T-helper 1 cell treated with Interleukin-12 subunit alpha and Interleukin-12 subunit beta and Interleukin-4 antibody, amounts not matched to agents 30 μg/mL and 1 μg/mL, for 36 hours (primary cell): ENCODE data around the gene ARHGAP24.

Experiments
- H3K27ac Mint-ChIP-seq: one replicate; pipeline ENCODE4 v1.8.0; 2021; ENCODE audit warnings: mild to moderate bottlenecking, mixed read lengths
- H3K27me3 Mint-ChIP-seq: one replicate; pipeline ENCODE4 v1.8.0; 2021; ENCODE audit warnings: low read depth, mixed read lengths
- H3K36me3 Mint-ChIP-seq: one replicate; pipeline ENCODE4 v1.8.0; 2021; ENCODE audit warnings: low read depth, mixed read lengths
- H3K4me1 Mint-ChIP-seq: one replicate; pipeline ENCODE4 v1.8.0; 2021; ENCODE audit warnings: low read depth, mixed read lengths
- H3K4me3 Mint-ChIP-seq: one replicate; pipeline ENCODE4 v1.8.0; 2021; ENCODE audit warnings: mild to moderate bottlenecking, moderate library complexity, mixed read lengths
- H3K9me3 Mint-ChIP-seq: one replicate; pipeline ENCODE4 v1.8.0; 2021; ENCODE audit warnings: mixed read lengths

Gene ARHGAP24

DNA sequence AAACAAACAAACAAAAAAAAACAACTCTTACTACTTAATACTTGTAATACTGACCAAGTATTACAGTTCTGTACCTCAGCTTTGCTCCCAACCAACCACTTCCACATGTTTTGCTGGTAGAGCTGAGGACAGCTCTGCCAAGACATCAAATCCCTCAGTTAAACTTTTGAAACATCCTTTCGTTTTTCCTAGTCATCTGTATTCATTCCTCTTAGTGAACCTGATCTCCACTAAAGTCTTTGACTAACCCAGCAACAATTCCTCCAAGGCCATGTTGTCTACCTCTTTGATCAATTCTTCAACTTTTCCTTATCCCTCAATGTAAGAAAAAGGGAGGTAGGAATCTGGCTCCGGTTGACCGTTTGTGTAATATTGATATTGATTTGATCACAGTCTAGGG, 247.5 kb downstream of the ARHGAP24 start:
- Mint-ChIP-seq H3K9me3 (no peaks in the 10 kb centered on the region), H3K27ac (no peak overlapping the region), H3K4me3 (no peak overlapping the region)

DNA sequence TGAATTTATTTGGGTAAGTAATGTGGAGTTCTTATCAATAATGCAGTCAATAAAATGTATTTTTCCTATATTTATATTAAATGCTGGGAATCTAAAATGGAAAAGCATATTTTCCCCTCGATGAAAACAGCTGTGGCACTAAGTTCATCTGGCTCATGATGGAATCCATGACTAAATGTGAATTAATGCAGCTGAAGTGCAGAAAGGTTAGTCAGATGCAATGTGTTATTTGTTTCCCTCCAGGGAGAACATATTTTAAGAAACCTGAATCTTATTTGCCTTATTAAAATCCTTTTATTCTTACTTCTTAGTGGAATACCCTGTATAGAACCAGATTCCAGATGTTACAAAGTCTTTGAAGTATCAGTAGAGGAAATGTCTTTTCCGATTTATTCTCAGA, 247.9 kb downstream of the ARHGAP24 start:
- no peaks in the 10 kb centered on the region for H3K27me3 Mint-ChIP-seq
- H3K27ac Mint-ChIP-seq: no peak overlapping the region
- H3K9me3 Mint-ChIP-seq: no peaks in the 10 kb centered on the region
- H3K4me3 Mint-ChIP-seq: no peak overlapping the region
- no peaks in the 10 kb centered on the region for H3K4me1 Mint-ChIP-seq
- H3K36me3 Mint-ChIP-seq: no peaks in the 10 kb centered on the region

More for the DNA sequence above, 247.5 kb downstream of the ARHGAP24 start:
- no peaks in the 10 kb centered on the region for H3K4me1 Mint-ChIP-seq
- H3K36me3 Mint-ChIP-seq: no peaks in the 10 kb centered on the region
- H3K27me3 Mint-ChIP-seq: no peaks in the 10 kb centered on the region

DNA sequence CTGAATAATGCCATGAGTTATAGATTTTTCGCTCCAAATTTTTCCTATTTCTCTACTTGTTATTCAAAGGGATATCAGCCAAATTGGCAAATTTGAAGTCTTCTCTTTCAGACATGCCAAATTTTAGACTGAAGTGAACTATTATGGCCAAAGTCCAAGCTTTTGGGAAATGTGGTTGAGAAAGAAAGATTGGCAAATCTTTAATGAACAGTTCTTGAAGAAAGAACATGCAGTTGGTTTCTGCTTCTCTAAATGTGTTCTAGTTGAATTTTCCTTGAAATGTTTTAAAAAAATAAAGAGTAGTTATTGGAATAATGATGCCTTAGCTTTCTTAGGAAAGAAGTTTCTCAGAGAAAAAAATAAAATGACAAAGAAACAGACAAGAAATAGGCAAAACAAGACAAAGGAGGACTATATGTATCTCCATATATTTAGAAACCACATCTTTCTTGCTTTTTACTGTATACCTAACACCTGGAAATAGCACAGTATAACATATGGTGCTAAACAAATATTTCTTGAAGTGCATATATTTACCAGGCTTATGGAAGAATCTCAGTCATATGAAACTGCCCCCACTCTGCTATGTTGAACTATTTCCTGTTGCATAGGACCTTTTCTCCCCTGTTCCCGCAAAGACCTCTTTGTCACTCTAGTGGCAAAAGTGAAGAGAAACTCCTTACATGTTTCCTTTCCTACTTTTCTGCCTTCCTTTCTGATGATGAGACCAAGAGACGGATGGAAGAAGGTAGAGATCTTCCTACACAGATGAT, 250.0 kb downstream of the ARHGAP24 start:
- Mint-ChIP-seq H3K9me3 (no peaks in the 10 kb centered on the region), H3K27me3 (no peaks in the 10 kb centered on the region), H3K36me3 (no peaks in the 10 kb centered on the region), H3K4me3 (no peak overlapping the region), H3K4me1 (no peaks in the 10 kb centered on the region), H3K27ac (no peak overlapping the region)

DNA sequence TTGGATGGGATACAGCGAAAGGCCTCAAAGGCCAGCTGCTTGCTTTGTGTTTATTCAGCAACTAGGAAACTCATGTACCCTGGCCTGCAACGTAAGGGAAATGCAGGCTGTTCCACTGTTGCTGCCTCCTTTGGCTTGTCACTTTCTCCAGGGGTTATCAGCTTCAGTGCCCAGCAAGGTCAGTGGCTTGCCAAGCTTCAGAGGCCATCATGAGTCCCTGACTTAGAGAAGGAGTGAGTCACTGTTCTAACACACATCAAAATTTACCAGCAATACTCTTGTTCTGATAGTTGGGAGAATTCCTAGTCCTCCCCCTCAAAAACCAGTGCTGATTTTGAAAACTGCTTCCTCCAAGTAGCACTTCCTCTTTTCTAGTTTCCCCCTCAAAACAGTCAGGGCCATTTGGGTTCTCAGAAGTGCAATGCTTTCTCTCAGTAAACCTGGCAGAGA, 250.8 kb downstream of the ARHGAP24 start:
- Mint-ChIP-seq H3K27me3 (no peaks in the 10 kb centered on the region), H3K9me3 (no peaks in the 10 kb centered on the region), H3K27ac (no peak overlapping the region), H3K4me1 (no peaks in the 10 kb centered on the region), H3K4me3 (no peak overlapping the region), H3K36me3 (no peaks in the 10 kb centered on the region)

DNA sequence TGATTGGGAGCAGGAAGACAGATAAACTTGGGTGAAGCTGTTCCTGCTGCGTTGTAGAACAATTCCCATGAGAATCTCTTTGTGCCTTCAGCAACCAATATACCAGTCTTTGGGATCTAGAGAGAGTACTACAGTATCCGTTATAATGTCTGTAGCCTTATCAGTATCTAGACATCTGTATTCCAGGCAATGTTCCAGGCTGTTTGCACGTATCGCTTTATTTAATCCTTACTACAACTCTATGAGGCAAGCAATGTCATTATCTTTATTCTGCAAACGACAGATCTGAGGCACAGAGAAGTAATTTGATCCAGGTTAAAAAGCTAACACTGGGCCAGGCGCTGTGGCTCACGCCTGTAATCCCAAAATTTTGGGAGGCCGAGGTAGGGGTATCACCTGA, 251.6 kb downstream of the ARHGAP24 start:
- no peak overlapping the region for H3K27ac Mint-ChIP-seq
- no peaks in the 10 kb centered on the region for H3K9me3 Mint-ChIP-seq
- no peaks in the 10 kb centered on the region for H3K4me1 Mint-ChIP-seq
- H3K27me3 Mint-ChIP-seq: no peaks in the 10 kb centered on the region
- H3K4me3 Mint-ChIP-seq: no peak overlapping the region
- H3K36me3 Mint-ChIP-seq: no peaks in the 10 kb centered on the region

DNA sequence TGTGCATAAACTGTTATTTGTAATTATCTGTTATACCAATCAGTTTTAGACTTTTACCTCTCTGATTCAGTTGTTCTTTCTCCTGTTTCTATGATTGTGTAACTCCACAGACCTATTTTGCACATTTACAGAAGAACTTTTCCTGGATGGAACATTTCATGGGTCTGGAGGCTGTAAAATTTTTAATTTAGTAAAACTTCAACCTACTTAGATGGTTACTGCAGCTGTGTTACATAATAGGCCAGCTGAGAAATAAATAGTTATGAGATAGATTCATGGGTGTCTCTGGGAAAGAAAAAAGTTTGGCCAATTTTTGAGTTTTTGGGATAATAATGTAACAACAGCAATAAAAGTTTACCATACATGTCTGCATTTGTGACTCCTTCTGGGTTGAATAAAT, 253.5 kb downstream of the ARHGAP24 start:
- Mint-ChIP-seq H3K27ac (no peak overlapping the region), H3K4me3 (no peak overlapping the region), H3K36me3 (no peaks in the 10 kb centered on the region), H3K27me3 (no peaks in the 10 kb centered on the region), H3K9me3 (no peaks in the 10 kb centered on the region), H3K4me1 (no peaks in the 10 kb centered on the region)

DNA sequence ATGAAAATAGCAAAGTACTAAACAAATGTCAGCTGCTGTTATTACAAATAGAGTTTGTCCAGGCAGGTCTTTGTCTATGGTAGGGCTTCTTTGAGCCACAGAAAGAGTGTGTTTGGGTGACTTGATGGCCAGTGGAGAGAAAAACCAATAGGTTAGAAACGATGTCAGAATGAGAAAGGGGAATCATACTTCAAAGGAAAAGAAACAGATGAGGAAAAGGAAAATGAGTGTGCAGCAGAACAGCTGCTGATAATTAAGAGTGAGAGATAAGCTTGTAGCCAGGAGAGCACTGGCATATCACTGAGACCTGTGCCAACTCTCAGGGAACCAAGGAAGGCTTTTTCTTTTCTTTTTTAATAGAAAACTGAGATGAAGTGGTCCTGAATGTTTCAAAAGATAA, 257.2 kb downstream of the ARHGAP24 start:
- H3K27me3 Mint-ChIP-seq: no peaks in the 10 kb centered on the region
- no peaks in the 10 kb centered on the region for H3K36me3 Mint-ChIP-seq
- H3K4me3 Mint-ChIP-seq: no peak overlapping the region
- no peaks in the 10 kb centered on the region for H3K4me1 Mint-ChIP-seq
- H3K9me3 Mint-ChIP-seq: no peaks in the 10 kb centered on the region
- H3K27ac Mint-ChIP-seq: no peak overlapping the region

DNA sequence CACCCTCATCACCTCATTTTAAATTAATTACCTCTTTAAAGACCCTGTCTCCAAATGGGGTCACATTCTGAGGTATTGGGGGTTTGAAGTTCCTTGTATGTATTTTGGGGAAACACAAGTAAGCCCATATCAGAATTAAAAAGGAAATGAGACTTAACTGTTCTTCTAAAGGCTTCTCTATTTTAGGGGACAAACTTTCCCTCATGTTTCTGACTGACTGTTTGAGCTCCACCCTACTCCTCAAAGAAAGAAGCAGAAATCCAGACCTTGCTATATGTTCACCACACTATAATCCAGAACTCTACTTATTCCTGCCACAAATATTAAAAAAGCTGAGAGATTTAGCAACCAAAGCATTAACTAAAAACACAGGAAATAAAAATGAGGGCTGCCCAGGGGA, 258.8 kb downstream of the ARHGAP24 start:
- no peak overlapping the region for H3K27ac Mint-ChIP-seq
- no peaks in the 10 kb centered on the region for H3K36me3 Mint-ChIP-seq
- H3K27me3 Mint-ChIP-seq: no peaks in the 10 kb centered on the region
- H3K4me1 Mint-ChIP-seq: no peaks in the 10 kb centered on the region
- no peaks in the 10 kb centered on the region for H3K9me3 Mint-ChIP-seq
- H3K4me3 Mint-ChIP-seq: no peak overlapping the region

DNA sequence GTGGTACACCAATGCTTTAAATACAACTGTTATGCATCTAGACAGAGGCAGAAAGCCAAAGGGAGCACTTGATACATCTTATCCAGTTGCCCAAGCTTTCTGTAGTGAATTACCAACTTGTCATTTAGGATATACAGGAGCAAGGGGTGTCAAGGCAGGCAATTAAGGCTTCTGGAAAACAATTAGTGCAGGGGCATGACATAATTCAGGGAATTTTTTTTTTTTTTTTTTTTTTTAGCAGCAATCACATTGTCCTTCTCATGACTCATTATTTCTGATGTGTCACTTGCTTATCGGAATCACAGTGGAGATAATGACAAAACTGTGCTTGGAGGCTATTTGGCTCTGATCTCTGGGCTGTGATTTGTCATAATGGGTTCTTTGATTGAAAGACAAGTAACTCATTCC, 259.5 kb downstream of the ARHGAP24 start:
- no peaks in the 10 kb centered on the region for H3K4me1 Mint-ChIP-seq
- H3K36me3 Mint-ChIP-seq: no peaks in the 10 kb centered on the region
- no peaks in the 10 kb centered on the region for H3K27me3 Mint-ChIP-seq
- H3K27ac Mint-ChIP-seq: no peak overlapping the region
- no peaks in the 10 kb centered on the region for H3K9me3 Mint-ChIP-seq
- H3K4me3 Mint-ChIP-seq: no peak overlapping the region

DNA sequence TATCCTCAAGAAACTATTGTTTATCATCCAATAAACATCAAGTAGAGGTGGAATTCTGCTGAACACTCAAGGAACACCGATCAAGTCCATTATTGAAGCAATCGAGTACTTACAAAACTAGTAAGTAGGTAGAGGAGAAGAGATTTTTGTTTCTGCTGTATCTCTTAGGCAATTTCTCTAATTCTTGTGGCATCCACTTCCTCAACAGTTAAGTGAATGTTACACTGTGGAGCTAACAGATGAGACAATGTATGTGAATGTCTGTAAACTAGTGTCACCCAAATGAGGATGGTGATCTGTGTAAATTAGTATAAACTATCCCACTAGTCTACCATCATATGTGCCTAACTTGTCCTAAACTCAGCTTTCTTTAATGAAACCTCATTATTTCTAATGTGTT, 261.6 kb downstream of the ARHGAP24 start:
- H3K4me3 Mint-ChIP-seq: no peak overlapping the region
- H3K4me1 Mint-ChIP-seq: no peaks in the 10 kb centered on the region
- H3K27ac Mint-ChIP-seq: no peak overlapping the region
- H3K36me3 Mint-ChIP-seq: no peaks in the 10 kb centered on the region
- H3K27me3 Mint-ChIP-seq: no peaks in the 10 kb centered on the region
- H3K9me3 Mint-ChIP-seq: no peaks in the 10 kb centered on the region

DNA sequence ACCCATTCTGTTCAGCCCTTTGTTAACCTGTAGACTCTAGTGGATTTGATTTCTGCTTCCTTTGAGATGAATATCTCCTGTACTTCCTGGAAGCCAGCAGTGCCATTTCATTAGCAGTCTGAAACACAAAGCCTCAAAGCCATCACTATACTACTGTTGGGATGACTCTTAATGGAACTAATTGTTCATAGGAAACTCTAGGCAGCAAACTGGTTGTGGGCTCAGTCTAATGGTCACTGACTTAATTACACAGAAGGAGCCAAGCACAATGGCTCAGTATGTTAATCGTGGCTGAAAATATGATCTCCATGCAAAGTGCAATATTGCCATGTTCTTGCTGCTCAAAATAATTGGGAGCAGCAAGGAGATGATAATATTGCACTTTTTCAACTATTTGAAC, 262.3 kb downstream of the ARHGAP24 start:
- H3K4me1 Mint-ChIP-seq: no peaks in the 10 kb centered on the region
- H3K27ac Mint-ChIP-seq: no peak overlapping the region
- H3K4me3 Mint-ChIP-seq: no peak overlapping the region
- H3K36me3 Mint-ChIP-seq: no peaks in the 10 kb centered on the region
- H3K9me3 Mint-ChIP-seq: no peaks in the 10 kb centered on the region
- H3K27me3 Mint-ChIP-seq: no peaks in the 10 kb centered on the region

DNA sequence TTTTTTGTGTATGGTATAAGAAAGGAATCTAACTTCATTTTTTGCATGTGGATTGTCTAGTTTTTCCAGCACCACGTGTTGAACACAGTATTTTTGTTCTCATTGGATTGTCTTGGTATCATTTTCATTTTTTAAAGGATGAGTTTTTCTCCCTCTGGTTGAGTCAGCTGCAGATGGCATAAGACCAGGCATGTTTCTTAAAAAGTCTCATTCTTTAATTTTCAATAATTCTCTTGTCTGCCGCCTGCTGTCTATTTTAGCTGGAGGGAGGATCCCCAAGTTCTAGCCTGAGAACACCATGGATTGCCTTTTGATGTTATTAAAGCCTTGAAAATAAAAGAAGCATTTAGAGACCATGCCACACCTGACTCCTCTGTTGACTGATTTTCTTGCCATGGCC, 263.8 kb downstream of the ARHGAP24 start:
- Mint-ChIP-seq H3K4me3 (no peak overlapping the region), H3K27me3 (no peaks in the 10 kb centered on the region), H3K4me1 (no peaks in the 10 kb centered on the region), H3K36me3 (no peaks in the 10 kb centered on the region), H3K9me3 (no peaks in the 10 kb centered on the region), H3K27ac (no peak overlapping the region)

DNA sequence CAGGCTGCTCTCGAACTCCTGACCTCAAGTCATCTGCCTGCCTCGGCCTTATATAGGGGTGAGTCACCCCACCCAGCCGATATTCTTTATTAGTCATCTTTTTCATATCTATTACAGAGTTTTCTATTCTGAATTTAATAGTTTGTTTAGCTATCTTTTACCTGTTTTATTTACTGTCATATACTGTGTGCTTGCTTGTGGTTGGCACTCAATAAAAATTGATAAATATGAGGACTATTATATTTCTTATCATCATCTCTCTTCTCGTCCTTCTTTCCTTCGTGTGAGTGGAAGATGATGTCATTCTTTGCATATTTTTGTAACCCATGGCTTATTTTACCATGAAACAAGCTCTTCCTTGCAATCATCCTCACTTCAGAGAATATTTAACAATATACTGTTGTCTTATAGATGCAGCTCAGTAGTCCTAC, 265.5 kb downstream of the ARHGAP24 start:
- H3K4me3 Mint-ChIP-seq: no peak overlapping the region

DNA sequence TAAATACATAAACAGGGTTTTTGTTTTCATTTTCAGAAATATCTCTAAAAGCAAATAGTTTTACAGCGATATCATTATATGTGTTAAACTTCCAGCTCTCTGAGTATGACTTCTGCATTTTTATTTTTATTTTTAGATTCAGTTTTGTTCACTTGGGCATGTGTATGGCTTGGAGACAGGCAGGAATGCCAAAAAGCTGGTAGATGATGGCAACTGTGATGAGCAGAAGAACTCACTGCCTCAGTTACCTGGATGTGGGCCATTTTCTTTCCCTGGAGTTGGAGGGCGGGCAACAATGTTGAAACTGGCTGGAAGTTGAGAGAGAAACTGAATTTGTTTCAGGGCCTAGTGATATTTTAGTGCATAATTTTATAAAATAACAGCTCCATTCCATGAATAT, 266.4 kb downstream of the ARHGAP24 start:
- no peak overlapping the region for H3K4me3 Mint-ChIP-seq
- no peaks in the 10 kb centered on the region for H3K4me1 Mint-ChIP-seq
- no peaks in the 10 kb centered on the region for H3K36me3 Mint-ChIP-seq
- no peak overlapping the region for H3K27ac Mint-ChIP-seq
- no peaks in the 10 kb centered on the region for H3K27me3 Mint-ChIP-seq
- H3K9me3 Mint-ChIP-seq: no peaks in the 10 kb centered on the region

More for the DNA sequence above, 265.5 kb downstream of the ARHGAP24 start:
- Mint-ChIP-seq H3K27ac (no peak overlapping the region), H3K4me1 (no peaks in the 10 kb centered on the region), H3K36me3 (no peaks in the 10 kb centered on the region), H3K9me3 (no peaks in the 10 kb centered on the region), H3K27me3 (no peaks in the 10 kb centered on the region)

DNA sequence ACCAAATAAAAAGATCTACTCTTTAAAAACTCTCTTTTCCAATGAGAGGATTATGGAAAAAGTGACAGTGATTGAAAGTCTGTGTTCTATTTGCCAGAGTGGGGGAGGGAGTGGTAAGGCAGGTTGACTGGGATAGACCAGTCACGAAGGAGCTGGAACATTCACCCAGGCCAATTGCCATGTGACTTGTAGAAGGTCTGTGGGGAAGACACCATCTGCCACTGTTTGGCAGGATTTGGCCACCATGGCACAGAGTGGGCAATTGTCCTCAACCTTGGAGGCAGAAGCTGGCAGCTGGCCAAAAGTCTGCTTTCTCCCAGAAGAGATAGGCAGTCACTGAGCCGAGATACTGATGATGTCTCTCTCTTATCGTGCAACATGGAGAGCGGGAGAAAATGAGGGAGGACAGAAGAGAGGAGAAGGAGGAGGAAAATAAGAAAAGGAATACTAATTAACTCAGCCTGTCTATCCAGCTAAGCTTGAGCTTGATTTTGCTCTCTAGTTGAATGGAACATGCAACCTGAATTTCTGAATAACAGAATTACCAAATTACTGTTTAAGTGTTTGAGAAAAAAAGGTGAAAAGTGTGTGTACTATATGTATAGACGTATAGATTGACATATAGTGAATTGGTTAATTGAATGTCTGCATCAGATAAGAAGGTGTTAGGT, 267.1 kb downstream of the ARHGAP24 start:
- Mint-ChIP-seq H3K36me3 (no peaks in the 10 kb centered on the region), H3K27ac (no peak overlapping the region)

More for the DNA sequence above, 267.1 kb downstream of the ARHGAP24 start:
- Mint-ChIP-seq H3K4me1 (no peaks in the 10 kb centered on the region), H3K4me3 (no peak overlapping the region), H3K27me3 (no peaks in the 10 kb centered on the region), H3K9me3 (no peaks in the 10 kb centered on the region)
